HUDEP-2 (cell line): ENCODE results near the gene HES6.

Experiments
- DNase-seq, 76 experiments: peaks; one replicate each; lab custom pipeline; 2025; ENCODE audit not compliant: unreplicated experiment in 76 of 76; lab: John Stamatoyannopoulos, UW

The HES6 gene

GRCh38 chr2:238256111-238256510 is 16.3 kb upstream of the HES6 start:
- no peak for DNase-seq

GRCh38 chr2:238255636-238256035 is 15.8 kb upstream of the HES6 start:
- no peak for DNase-seq

- no peak for DNase-seq
Observed at GRCh38 chr2:238255151-238255551, 15.3 kb upstream of the HES6 start.

- DNase-seq, result no peak
Observed at GRCh38 chr2:238254095-238254723, 14.4 kb upstream of the HES6 start.

GRCh38 chr2:238252766-238253630 is 13.2 kb upstream of the HES6 start:
- no peak for DNase-seq

GRCh38 chr2:238251986-238252385 is 12.1 kb upstream of the HES6 start:
- DNase-seq, result no peak

- no peak for DNase-seq
Observed at GRCh38 chr2:238251331-238251730, 11.5 kb upstream of the HES6 start.

GRCh38 chr2:238250896-238251295 is 11.1 kb upstream of the HES6 start:
- DNase-seq, result no peak

- DNase-seq, result no peak
Observed at GRCh38 chr2:238247841-238248453, 8.1 kb upstream of the HES6 start.

- DNase-seq, result no peak
Observed at GRCh38 chr2:238247002-238247822, 7.4 kb upstream of the HES6 start.

GRCh38 chr2:238244151-238244550 is 4.3 kb upstream of the HES6 start:
- DNase-seq, result no peak

- DNase-seq, result no peak
Observed at GRCh38 chr2:238243496-238244076, 3.7 kb upstream of the HES6 start.

GRCh38 chr2:238242731-238243495 is 3.1 kb upstream of the HES6 start:
- no peak for DNase-seq

GRCh38 chr2:238241970-238242369 is 2.1 kb upstream of the HES6 start:
- DNase-seq, result no peak

- DNase-seq, result peak in 14 of 76 experiments; percentile 7 to 39 (median 22)
Observed at GRCh38 chr2:238240757-238241711, 1.2 kb upstream of the HES6 start.

GRCh38 chr2:238239543-238239862 is 335 bp downstream of the HES6 start:
- peak in 2 of 76 experiments; percentile 50 to 53 for DNase-seq

- DNase-seq, result peak in 41 of 76 experiments; percentile 8 to 55 (median 31)
Observed at GRCh38 chr2:238238766-238239542, 884 bp downstream of the HES6 start.

GRCh38 chr2:238238311-238238765 is 1.5 kb downstream of the HES6 start:
- peak in 8 of 76 experiments; percentile 14 to 39 (median 26) for DNase-seq
